Measurements from ENCODE around the gene MYO1D. TPM values are rescaled to one million over a fixed set of nuclear protein-coding genes. Genes with fewer than 3 reads are reported as not detected.

The MYO1D gene
- total and polyA plus RNA-seq, 5 experiments from 2014 or later = 1.3 to 9.7 (median 3.1) TPM

DNA sequence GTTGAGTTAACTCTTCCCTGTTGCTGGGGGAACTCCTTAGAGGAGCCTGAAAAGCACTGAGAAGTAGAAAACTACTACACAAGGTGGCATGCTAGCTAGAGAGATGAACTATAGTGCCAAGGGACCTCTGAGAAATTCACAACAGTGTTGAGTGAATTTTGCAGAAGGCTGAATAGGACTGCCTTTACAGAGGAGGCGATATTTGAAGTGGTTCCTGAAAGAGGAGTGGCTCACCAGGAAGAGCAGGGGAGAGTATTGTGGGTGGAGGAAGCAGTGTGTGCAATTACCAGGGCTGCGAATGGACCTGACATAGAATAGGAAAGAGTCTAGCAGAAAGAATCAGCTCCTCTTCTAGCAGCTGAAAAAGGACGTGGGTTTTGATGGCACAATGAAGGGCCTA, 323.8 kb downstream of the MYO1D start:
- ATAC-seq (peak; percentile 50 to 52), DNase-seq (peak in 1 of 10 donors; percentile 7)
- H3K4me3 Mint-ChIP-seq = peak overlapping the region in 2 of 10 donors; percentile 11 to 26
- peaks cover 23 to 63% (median 52%) of the 10 kb centered on the region in 4 donors for H3K4me1 Mint-ChIP-seq
- H3K9me3 Mint-ChIP-seq = no peaks in the 10 kb centered on the region
- POLR2A ChIA-PET = no interaction called here
- H3K27me3 Mint-ChIP-seq = no peaks in the 10 kb centered on the region
- no peaks in the 10 kb centered on the region for H3K36me3 Mint-ChIP-seq
- H3K27ac Mint-ChIP-seq = peak overlapping the region in 6 of 10 donors; percentile 7 to 77 (median 60)

DNA sequence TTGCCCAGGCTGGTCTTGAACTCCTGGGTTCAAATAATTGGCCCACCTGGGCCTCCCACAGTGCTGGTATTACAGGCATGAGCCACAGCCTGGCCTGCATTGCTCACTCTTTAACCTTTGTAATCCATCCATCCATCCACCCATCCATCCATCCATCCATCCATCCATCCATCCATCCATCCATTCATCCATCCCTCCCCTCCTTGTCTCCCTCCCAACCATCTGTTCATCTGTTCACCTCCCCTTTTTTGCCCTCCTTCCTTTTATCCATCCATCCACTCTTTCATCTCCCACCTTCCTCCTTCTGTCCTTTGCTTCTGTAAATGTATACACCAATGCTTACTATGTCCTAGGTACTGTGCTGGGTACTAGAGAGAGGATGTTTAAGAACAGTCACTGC, 324.6 kb downstream of the MYO1D start:
- no peaks in the 10 kb centered on the region for H3K36me3 Mint-ChIP-seq
- no peaks in the 10 kb centered on the region for H3K9me3 Mint-ChIP-seq
- POLR2A ChIA-PET = no interaction called here
- DNase-seq (no peak), ATAC-seq (no peak)
- H3K4me3 Mint-ChIP-seq = no peak overlapping the region
- H3K4me1 Mint-ChIP-seq = peaks cover 23 to 56% (median 48%) of the 10 kb centered on the region in 4 donors
- H3K27me3 Mint-ChIP-seq = no peaks in the 10 kb centered on the region
- peak overlapping the region in 4 of 10 donors; percentile 18 to 74 (median 41) for H3K27ac Mint-ChIP-seq

DNA sequence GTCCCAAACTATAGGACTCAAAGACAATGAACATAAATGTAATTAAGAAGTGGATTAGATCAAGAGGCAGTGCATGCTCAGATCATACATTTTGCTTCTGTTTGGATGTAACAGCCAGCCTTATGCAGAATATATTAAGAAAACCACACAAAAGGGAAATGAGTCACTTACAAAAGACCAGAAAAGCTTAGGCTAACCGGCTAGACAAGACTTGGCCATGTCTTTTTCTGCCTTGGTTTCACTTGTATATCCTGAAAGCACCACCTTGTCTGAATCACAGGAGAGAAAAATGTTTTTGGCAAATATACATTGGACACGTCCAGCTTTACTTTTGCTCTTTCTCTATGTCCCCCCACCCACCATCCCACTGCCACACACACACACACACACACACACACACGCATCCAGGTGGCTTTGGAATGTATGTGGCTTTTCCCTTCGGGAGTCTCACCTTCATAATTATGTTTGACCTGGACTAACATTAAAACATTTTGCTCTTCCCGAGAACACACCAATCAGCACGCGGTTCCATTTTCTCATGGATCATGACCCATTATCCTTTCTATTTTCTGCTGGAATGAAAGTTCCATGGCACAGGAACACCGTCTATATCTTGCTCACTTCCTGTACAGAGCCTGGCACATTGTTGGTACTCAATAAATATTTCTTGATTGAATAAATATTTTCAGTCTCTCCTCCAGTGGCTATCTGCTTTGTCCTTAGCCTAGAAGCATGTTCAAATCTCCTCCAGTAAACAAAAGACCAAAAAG, 325.6 kb downstream of the MYO1D start:
- Mint-ChIP-seq H3K36me3 (no peaks in the 10 kb centered on the region), H3K27me3 (no peaks in the 10 kb centered on the region), H3K4me1 (peaks cover 23 to 53% (median 46%) of the 10 kb centered on the region in 4 donors), H3K9me3 (no peaks in the 10 kb centered on the region), H3K4me3 (peak overlapping the region in 2 of 10 donors; percentile 4 to 19), H3K27ac (peak overlapping the region in 5 of 10 donors; percentile 13 to 72 (median 44))
- peak; percentile 49 to 87 for ATAC-seq
- POLR2A ChIA-PET = interaction anchor here (1.0 kb wide), 3 partner anchors 32 to 64 kb away, joined by 3 to 8 read pairs (median 6); partner anchors contain the start of gene CDK5R1
- DNase-seq = no peak

DNA sequence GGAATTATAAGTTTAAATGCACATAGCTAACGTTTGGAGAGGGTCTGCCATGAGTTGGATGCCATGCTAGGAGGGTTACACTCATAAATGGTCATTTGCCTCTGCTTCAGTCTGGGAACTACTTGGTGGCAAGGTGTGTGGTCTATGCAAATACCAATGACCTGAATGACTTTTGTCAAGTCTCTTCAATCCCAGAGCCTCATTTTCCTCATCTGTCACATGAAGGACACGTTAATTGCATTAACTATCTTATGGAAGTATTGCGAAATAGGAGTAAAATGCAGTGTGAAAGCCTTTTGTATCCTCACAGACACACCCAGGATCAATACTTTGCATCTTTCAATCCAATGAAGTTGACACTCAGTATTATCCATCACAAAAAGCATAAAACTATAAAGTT, 327.4 kb downstream of the MYO1D start:
- Mint-ChIP-seq H3K27ac (no peak overlapping the region), H3K36me3 (no peaks in the 10 kb centered on the region), H3K4me3 (no peak overlapping the region), H3K9me3 (no peaks in the 10 kb centered on the region), H3K4me1 (peaks cover 24 to 38% (median 34%) of the 10 kb centered on the region in 4 donors), H3K27me3 (no peaks in the 10 kb centered on the region)
- ATAC-seq (no peak), DNase-seq (no peak)
- POLR2A ChIA-PET = no interaction called here

DNA sequence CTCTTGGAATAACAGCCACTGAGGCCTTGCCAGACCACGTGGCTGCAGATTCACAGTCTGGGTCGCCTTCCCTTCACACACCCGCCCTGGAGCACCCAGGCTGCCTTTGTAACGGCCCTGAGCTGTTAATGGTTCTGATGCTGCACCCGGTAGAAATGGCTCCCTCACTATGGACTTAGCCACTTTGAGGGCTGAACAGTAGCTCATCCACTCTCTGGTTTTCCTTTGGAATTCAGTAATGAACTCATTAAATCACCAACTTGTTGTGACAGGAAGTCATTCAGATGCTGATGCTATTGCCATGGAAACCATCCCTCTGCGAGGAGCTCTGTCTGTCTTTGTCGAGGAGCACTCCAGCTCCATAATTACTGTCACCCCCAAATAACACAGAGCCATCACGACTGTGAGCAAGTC, 330.9 kb downstream of the MYO1D start:
- H3K36me3 Mint-ChIP-seq = no peaks in the 10 kb centered on the region
- H3K9me3 Mint-ChIP-seq = no peaks in the 10 kb centered on the region
- ATAC-seq (no peak), DNase-seq (no peak)
- POLR2A ChIA-PET = interaction anchor here (0.7 kb wide), 2 partner anchors 41 to 56 kb away, joined by 3 read pairs; no protein-coding TSS in a partner anchor
- no peak overlapping the region for H3K4me3 Mint-ChIP-seq
- peaks cover 3 to 10% (median 6%) of the 10 kb centered on the region in 4 donors for H3K4me1 Mint-ChIP-seq
- H3K27me3 Mint-ChIP-seq = no peaks in the 10 kb centered on the region
- peak overlapping the region in 3 of 10 donors; percentile 6 to 55 (median 47) for H3K27ac Mint-ChIP-seq

DNA sequence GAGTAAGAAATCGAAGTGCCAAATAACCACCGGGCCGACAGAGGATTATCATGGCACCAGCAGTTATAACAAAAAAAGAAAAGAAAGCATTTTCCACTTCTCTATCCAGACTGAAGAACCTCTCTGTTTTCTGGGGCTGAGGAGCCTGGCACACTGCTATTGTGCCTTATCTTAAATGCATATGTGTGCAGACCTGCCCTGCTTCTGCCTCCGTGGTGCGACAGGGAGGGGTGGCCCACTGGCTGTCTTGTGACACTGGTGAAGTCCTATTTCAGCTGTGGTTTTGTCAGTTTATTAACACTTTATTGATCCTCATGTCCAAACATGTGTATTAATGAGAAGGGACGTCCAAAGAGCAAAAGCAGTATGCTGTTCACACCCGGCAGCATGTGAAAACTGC, 334.7 kb downstream of the MYO1D start:
- Mint-ChIP-seq H3K4me1 (peaks cover 0 to 4% (median 2%) of the 10 kb centered on the region in 4 donors), H3K27me3 (no peaks in the 10 kb centered on the region), H3K4me3 (no peak overlapping the region), H3K27ac (peak overlapping the region in 2 of 10 donors; percentile 29 to 43), H3K9me3 (no peaks in the 10 kb centered on the region), H3K36me3 (peaks cover 0 to 2% (median 0%) of the 10 kb centered on the region in 3 donors)
- ATAC-seq = no peak
- DNase-seq = no peak
- POLR2A ChIA-PET = interaction anchor here (0.9 kb wide), 1 partner anchor 33 kb away, joined by 4 read pairs; no protein-coding TSS in a partner anchor

DNA sequence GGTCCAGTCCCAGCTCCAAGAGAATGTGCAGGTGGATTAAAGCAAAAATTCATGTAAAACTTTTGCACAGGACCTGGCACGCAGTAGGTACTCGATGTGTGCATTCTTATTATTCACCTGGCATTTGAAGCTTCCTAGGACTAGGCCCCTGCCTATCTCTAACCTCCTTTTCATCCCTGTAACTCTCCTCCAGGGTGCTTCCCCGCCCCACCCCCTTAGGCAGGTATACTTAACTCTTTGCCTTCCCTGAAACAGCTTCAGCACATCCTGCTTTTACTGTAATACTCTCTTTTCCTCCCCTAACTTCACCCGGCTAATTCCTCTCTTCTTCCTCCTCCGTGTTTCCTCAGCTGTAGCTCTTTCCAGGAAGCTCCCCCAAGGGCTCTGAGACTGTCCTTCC, 335.3 kb downstream of the MYO1D start:
- DNase-seq (no peak), ATAC-seq (no peak)
- Mint-ChIP-seq H3K9me3 (no peaks in the 10 kb centered on the region), H3K27ac (peak overlapping the region in 3 of 10 donors; percentile 29 to 43 (median 34)), H3K27me3 (no peaks in the 10 kb centered on the region), H3K4me3 (no peak overlapping the region), H3K36me3 (peaks cover 0 to 2% (median 0%) of the 10 kb centered on the region in 3 donors), H3K4me1 (peaks cover 0 to 4% (median 2%) of the 10 kb centered on the region in 4 donors)
- POLR2A ChIA-PET = interaction anchor here (0.7 to 0.9 kb wide), 3 partner anchors 15 to 42 kb away, joined by 4 to 6 read pairs (median 4); no protein-coding TSS in a partner anchor

DNA sequence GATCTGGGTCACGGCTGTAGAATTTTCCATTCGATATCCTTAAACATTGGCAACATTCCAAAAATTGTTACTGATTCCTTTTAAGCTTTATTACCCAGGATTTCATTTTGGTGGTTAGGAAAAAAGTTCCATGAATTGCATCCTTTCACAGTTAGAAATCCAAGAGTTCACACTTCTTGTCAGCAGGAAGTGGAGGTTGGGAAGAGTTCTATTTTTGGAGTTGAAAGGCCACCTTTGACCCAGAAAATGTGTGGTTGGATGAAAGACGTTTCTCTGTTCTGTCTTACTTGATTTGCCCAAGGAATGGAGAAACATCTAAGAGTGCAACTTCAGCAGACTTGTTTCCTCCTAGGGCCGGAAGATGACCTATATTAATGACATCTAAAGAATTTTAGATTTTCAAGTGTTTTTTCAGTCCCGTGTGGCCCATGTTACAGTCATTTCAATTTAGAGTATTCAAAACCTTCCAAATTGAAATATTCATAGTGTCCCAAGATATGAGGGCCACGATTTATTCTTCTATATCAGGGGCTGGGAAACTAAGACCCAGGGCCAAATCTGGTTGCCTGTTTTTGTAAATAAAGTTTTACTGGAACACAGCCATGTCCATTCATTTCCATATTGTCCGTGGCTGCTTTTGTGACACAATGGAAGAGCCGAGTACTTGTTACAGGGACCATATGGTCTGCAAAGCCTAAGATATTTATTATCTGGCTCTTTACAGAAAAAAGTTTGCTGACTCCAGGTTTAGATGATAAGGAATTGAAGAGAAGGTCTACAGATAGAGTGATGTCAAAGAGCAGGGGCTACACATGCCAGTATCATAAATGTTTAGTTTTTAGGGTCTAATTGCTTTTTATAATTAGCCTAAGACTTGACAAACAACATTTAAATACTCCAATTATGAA, 339.9 kb downstream of the MYO1D start:
- Mint-ChIP-seq H3K27me3 (peaks cover 0 to 4% (median 0%) of the 10 kb centered on the region in 5 donors), H3K9me3 (no peaks in the 10 kb centered on the region), H3K36me3 (peaks cover 0 to 2% (median 0%) of the 10 kb centered on the region in 3 donors), H3K4me3 (no peak overlapping the region), H3K4me1 (peaks cover 0 to 7% (median 2%) of the 10 kb centered on the region in 4 donors), H3K27ac (no peak overlapping the region)
- ATAC-seq (no peak), DNase-seq (no peak)
- POLR2A ChIA-PET = no interaction called here

DNA sequence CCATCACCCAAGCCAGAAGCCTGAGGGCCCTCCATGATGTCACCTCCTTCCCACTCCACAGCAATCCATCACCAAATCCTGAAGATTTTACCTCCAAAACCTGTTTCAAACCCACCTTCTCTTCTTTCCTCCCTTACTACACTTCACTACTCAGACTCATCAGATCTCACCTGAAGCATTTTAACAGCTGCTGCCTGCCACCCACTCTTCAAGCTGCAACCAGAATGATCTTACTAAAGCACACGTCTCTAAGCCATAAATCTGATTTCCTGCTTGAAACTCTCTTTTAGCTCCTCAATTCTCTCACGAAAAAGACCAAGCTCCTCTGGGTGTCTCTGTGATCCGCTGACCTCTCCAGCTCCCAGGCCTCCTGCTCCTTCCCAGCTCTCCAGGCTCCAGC, 343.6 kb downstream of the MYO1D start:
- DNase-seq = no peak
- H3K36me3 Mint-ChIP-seq = no peaks in the 10 kb centered on the region
- peaks cover 13 to 18% (median 14%) of the 10 kb centered on the region in 4 donors for H3K4me1 Mint-ChIP-seq
- no peak overlapping the region for H3K4me3 Mint-ChIP-seq
- peak overlapping the region in 1 of 10 donors; percentile 8 for H3K27ac Mint-ChIP-seq
- ATAC-seq = no peak
- peaks cover 0 to 4% (median 0%) of the 10 kb centered on the region in 5 donors for H3K27me3 Mint-ChIP-seq
- POLR2A ChIA-PET = interaction anchor here (0.6 to 36.8 kb wide), 2 partner anchors 9 to 39 kb away, joined by 3 to 889 read pairs; partner anchors contain the start of gene CDK5R1
- H3K9me3 Mint-ChIP-seq = no peaks in the 10 kb centered on the region

DNA sequence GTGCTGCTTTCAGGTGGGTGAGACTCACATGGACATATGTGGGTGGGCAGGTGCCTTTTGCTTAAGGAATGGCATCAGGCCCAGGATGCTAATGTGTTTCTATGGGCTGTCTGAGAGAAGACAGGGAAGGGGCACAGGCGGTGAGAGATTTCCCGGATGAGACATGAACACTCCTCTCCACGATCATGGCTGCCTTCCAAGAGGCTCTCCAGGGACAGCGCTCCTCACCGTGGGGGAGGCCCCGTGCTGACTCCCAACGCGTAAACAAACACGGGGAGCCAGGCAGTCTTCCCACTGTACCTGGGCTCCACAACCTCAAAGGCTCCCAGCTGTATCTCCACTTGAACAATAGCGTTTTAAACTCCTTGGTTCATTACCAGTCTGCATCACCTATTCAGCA, 347.3 kb downstream of the MYO1D start:
- POLR2A ChIA-PET = interaction anchor here (1.1 to 36.8 kb wide), 2 partner anchors 12 to 36 kb away, joined by 3 to 889 read pairs; partner anchors contain the start of gene CDK5R1
- H3K27ac Mint-ChIP-seq = peak overlapping the region in 1 of 10 donors; percentile 37

DNA sequence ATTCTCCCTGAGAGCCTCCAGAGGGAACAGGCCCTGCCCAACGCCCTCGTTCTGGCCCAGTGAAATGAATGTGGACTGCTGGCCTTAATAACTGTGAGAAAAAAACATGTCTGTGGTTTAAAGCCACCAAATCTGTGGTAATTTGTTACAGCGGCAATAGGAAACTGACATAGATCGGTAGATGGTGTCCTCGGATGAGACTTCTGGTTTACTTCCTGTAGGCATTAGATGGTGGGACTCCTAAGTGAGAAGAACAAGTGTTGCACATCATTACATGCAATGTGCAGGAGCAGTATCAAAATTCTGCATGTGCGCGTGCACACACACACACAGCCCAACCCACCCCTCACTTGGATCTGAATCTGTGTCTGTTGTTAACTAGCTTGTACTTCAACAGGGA, 348.1 kb downstream of the MYO1D start:
- H3K4me1 Mint-ChIP-seq = peaks cover 17 to 45% (median 27%) of the 10 kb centered on the region in 4 donors
- peak overlapping the region in 7 of 10 donors; percentile 22 to 69 (median 47) for H3K27ac Mint-ChIP-seq
- H3K36me3 Mint-ChIP-seq = no peaks in the 10 kb centered on the region
- ATAC-seq (peak; percentile 28 to 29), DNase-seq (no peak)
- H3K27me3 Mint-ChIP-seq = peaks cover 0 to 4% (median 0%) of the 10 kb centered on the region in 5 donors
- POLR2A ChIA-PET = interaction anchor here (36.8 kb wide), 1 partner anchor 35 kb away, joined by 889 read pairs; the partner anchor contains the start of gene CDK5R1
- H3K9me3 Mint-ChIP-seq = no peaks in the 10 kb centered on the region
- H3K4me3 Mint-ChIP-seq = peak overlapping the region in 7 of 10 donors; percentile 1 to 66 (median 21)

More for the DNA sequence above, 347.3 kb downstream of the MYO1D start:
- Mint-ChIP-seq H3K9me3 (no peaks in the 10 kb centered on the region), H3K4me3 (no peak overlapping the region), H3K27me3 (peaks cover 0 to 4% (median 0%) of the 10 kb centered on the region in 5 donors), H3K4me1 (peaks cover 17 to 40% (median 24%) of the 10 kb centered on the region in 4 donors), H3K36me3 (no peaks in the 10 kb centered on the region)
- DNase-seq = no peak
- ATAC-seq = no peak

DNA sequence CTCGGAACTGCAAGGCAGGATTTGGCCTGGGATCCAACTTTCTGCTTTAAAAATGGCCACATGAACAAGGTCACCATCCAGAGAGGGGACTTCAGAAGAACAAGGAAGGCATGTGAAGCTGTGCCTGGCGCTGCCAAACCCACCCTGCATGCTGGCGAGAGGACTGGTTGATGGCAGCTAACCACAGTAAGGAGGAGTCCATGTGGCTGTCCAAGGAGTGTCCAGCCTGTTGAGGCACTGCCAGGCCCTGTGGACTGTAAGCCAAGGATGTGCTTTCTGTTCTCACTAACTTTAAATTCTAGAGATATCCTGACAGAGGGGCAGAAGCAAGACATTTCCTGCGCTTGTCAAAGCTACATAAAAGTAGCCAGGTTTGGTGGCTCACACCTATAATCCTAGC, 349.8 kb downstream of the MYO1D start:
- no peaks in the 10 kb centered on the region for H3K27me3 Mint-ChIP-seq
- DNase-seq = no peak
- H3K4me1 Mint-ChIP-seq = peaks cover 17 to 60% (median 39%) of the 10 kb centered on the region in 4 donors
- H3K4me3 Mint-ChIP-seq = no peak overlapping the region
- H3K27ac Mint-ChIP-seq = peak overlapping the region in 4 of 10 donors; percentile 14 to 52 (median 50)
- POLR2A ChIA-PET = interaction anchor here (0.7 to 36.8 kb wide), 2 partner anchors 12 to 33 kb away, joined by 3 to 889 read pairs; partner anchors contain the start of gene CDK5R1
- ATAC-seq = no peak
- H3K9me3 Mint-ChIP-seq = no peaks in the 10 kb centered on the region
- H3K36me3 Mint-ChIP-seq = no peaks in the 10 kb centered on the region

All from naive thymus-derived CD8-positive, alpha-beta T cell (primary cell).